GM19023 (cell line): ENCODE data around the gene ZC3H8.

Source experiments
- ATAC-seq: cut with Tn5 transposase; IDR thresholded peaks from one replicate; pipeline ENCODE4 v1.9.1; 2021; ENCODE audit warnings: mild to moderate bottlenecking, moderate library complexity; ENCODE audit not compliant: unreplicated experiment

ZC3H8 gene

DNA sequence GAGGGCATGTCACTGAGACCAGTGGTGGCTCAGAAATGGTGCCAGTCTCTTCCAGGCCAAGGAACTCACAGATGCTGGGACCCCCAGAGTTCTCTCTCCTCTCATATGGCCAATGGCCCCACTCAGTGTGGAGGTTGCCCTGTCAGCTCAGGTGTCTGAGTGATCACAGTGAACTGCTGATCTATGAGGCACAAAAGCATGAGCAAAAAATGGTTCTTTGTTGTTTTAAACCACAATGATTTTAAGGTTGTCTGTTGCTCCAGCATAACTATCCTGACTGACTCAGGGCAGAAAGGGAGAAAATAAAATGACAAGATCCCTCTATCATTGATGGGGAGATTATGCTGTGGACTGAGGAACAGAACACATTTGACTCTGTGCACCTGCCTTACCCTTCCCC, 58.9 kb downstream of the ZC3H8 start:
- no peak for ATAC-seq

DNA sequence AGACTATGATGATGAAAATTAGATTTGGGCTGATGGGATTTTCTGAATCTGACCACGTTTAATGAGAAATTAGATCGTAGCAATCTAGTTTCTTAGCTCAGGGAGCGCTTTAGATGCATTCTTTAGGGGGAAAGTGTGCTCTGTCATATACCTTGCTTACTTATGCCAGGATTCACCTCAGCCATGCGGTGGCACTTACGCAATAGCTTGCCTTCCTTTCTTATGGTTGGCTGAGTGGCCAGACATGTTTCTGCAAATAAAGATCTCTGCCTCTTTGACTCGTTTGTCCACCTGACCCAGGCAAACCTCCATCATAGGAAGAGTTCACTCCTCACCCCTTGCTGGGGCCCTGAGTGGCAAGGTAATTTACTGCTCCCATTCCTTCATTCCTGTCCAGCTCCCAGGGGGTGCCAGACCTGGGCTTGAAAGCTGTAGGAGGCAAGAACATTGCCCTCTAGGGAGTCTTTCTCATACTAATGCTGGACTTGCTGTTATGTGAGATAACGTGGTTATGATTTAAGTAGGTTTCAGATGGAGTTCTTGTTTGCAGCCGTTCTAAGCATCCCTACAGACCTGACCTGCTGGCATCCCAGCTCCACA, 59.6 kb downstream of the ZC3H8 start:
- no peak for ATAC-seq

DNA sequence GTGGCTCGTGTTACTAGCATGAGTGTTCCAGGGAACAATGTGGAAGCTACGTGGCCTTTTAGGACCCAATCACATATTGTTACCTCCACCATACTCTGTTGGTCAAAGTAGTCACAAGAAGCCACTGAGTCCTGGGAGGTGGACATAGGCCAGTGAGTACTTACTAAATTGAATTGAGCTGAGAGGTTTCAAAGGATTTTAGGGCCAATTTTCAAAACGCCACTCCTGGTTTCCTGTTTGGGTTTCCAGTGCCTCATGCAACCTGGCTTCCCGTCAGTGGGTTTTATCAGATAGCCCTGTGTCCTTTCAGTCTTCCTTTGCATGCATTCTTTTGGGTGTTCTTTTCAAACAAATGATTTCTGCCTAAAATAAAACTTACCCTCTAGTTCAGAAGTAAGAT, 60.4 kb downstream of the ZC3H8 start:
- ATAC-seq: no peak

DNA sequence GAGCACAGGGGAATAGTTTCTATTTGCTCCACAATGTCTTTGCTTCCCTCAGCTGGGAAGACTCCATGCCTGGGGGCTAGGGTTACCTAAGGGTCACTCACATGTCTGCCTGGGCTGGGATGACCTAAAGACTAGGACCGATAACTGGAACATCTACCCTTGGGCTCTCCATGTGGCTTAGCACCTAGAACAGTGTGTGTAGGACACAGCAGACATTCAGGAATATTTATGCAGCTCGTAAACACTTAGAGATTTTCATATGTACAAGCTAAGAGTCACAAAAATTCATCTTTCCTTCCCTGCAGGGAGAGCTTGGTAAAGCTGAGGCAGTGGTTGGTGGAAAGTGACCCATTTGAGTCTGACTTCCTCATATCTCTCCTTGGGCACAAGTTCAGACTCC, 60.8 kb downstream of the ZC3H8 start:
- no peak for ATAC-seq

DNA sequence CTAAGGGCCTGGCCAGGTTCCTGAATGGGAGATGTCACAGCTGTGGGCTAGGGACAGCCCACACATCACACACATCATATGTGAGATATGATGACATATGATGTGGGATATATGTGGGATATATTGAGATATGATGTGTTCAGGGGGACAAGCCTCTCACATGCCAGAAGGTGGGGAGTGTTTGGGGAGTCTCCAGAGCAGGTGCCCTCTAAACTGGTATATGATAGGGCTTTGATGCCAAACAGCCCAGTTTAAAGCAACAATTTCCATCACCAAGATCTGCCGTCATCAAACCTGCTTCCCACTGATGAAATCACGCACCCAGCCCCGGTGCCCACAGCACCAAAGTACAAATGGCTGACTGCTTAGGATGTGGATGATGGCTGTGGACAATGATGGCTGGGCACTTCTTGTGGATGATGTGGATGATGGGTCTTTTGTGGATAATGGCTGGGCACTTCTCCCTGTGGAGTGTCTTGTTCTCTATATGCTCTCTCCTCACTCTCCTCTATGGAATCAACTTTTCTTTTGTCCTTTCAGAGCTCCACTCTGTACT, 65.8 kb downstream of the ZC3H8 start:
- ATAC-seq: no peak

DNA sequence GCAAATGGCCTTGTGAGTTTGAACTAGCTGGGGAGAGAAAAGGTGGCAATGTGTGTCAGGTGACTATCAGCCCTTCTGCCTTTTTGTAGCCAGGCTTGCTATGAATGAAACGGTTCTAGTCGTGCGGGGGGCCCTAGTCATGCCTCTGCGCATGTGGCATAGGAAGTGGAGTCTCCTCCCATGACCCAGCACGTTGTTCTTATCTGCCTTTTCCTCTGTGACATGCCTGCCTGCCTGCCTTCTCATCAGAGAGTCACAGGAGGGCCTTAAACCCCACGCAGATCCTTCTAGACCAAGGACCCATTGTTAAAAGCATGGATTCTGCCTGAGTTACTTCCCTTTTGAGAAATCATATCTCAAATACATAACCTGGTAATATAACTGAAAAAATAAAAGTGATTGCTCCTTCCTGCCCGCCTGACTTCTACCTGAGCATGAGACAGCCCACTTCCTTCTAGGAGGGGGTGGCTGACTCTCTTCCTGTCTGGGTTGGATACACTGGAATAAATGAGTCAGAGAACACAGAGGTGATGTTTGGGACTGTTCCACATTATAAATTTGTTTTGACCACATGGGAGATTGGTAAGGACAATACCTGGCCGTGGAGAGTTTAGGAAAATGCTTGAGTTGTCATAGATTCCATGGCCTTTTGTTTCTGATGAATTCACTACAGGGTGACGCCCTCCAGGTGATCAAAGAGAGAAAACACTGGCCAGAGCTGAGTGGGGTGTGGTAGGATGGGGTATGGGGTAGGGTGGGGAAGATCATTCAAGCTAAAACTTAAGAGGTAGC, 66.8 kb downstream of the ZC3H8 start:
- no peak for ATAC-seq

DNA sequence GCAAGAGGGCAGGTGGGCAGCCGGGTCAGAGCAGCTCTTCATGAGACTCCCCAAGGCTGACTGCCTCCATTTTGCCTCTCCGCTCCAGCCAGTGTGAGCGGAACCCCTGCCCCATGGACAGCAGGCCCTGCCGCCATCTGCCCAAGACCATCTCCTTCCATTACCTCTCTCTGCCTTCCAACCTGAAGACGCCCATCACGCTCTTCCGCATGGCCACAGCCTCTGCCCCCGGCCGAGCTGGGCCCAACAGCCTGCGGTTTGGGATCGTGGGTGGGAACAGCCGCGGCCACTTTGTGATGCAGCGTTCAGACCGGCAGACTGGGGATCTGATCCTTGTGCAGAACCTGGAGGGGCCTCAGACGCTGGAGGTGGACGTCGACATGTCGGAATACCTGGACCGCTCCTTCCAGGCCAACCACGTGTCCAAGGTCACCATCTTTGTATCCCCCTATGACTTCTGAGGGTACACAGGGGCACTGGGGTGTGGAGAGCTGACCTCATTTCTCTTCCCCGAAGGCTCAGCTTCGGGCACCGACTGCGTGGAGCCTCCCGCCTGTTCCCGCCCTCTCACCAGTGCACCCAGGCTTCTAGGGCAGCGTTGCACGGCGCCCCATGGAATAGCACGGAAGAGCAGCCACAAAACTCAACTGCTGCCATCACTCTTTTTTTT, 67.7 kb downstream of the ZC3H8 start:
- no peak for ATAC-seq

DNA sequence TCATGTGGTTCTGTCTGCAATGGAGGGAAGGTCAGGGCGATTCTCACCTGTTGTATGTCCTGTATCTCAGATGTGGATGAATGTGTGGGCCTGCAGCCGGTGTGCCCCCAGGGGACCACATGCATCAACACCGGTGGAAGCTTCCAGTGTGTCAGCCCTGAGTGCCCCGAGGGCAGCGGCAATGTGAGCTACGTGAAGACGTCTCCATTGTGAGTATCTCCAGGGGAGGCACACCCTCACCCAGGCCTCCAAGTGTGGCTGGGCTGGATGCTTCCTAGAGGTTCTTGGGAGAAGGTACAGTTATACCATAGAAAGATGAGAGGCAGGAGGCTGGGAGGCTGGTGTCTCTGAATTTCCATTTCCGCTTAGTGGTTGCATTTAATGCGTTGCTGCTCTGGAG, 69.7 kb downstream of the ZC3H8 start:
- ATAC-seq: no peak

DNA sequence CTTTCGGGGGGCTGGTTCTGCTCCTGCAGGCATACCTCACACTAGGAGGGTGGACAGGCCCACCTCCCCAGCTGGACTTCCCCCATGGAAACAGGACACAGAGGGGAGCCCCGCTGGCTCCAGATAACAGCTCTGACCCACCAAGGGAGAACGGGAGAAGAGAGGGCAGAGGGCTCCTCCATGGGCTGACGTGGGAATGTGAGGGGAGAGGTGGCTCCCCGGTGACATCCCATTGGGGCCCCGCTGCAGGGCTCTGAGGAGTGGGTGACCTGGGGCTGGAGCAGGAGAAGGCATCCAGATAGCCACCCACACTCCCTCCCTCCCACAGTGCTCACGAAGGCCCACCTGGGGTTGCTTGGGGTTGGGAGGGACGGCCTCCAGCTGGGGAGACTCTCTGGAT, 70.7 kb downstream of the ZC3H8 start:
- ATAC-seq: no peak

DNA sequence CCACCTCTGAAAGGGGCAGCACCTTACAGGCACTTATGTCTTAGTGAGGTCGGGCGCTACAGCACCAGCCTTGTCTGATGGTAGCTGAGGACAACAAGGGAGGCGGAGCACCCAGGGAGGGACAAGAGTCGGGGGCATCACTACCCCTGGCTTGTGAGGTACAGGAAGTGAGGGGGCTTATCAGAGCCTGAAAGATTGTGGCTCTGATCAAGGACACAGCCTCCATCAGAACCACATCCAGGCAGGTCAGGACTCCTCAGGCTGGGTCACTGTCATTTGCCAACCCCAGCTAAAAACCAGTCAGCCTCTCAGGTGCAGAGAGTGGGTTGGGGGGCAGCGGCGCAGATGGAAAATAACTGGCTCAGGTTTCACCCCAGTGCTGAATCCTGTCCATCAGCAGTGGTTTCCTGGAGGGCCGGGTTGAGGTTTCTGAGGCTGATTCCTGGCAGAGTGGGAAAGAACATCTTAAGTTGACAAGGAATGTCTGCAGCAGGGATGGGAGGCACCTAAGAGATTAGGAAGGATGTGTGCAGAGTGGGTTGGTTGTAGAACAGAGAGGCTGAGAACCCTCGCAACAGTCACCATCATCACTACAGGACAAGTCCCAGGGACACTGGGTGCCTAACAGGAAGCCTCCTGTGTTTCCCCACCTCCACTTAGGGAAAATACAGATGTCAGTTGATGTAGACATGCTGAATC, 71.4 kb downstream of the ZC3H8 start:
- no peak for ATAC-seq

DNA sequence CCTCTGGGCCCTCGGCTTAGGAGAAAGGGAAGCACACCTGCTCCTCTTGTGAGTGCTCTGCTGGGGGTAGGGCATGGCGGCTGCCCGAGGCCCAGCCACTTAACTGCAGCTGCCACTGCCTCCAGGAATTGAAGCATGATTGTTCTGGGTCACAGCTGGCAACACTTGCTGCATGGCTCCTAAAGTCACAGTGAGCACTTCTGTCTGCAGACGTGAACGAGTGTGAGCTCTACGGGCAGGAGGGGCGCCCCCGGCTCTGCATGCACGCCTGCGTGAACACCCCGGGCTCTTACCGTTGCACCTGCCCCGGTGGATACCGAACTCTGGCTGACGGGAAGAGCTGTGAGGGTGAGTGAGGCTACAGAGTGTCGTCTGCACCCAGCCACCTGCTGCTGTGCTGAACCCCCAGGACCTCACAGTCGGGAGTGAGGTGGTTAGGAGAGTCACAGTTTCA, 72.2 kb downstream of the ZC3H8 start:
- no peak for ATAC-seq

DNA sequence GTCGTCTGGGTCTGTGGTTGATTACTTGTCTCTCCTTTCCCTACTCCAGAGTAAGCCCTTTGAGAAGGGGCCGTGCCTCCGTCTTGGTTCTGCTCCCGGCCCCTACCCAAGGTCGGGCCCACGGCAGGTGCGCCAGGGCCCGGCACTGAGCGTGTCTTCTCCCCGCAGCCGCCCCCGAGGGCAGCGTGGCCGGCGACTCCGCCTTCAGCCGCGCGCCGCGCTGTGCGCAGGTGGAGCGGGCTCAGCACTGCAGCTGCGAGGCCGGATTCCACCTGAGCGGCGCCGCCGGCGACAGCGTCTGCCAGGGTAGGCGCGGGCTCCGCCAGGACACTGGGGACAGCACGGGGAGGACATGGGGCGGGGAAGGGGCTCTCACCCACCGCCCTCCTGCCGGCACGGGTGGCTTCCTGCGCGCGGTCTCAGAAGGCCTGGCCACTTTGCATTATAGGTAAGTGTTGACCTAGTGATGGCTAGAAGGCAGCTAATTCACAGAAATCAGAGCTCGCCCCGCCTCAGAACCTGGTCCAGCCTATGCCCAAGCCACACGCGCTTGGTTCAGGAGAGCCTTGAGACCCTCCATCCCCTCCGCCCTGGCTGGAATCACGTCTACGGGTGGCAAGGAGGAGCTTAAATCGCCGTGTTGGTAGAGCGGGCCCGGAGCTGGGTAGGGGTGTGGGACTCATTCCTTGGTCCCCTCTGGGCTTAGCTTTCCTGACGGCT, 73.1 kb downstream of the ZC3H8 start:
- no peak for ATAC-seq

DNA sequence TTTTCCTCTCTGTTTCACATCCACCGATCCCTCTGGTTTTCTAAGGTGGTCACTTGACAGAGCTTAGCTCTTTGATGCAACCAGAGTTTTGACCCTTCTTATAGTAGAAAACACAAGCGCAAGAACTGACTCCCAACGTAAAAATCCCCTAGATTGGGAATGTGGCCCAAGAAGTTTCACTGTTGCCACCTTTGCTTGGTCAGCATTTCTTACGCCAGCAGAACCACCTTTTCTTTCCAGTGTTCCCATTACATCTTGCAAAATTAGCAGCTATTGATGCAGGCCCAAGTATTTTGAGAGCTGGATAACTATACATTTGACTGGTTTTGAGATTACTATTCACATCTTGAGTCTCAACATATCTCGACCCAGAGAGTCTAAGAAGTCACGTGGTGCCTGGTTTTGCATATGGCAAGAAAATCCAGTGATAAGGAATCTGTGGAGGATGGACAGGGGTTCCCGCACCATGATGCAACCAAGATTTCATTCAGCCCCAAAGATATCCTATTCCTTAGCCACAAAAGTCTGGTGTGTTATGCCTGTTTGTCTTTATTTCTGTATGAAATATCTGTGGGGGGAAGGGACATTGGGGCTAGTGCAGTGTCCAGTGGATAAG, 78.8 kb downstream of the ZC3H8 start:
- no peak for ATAC-seq

DNA sequence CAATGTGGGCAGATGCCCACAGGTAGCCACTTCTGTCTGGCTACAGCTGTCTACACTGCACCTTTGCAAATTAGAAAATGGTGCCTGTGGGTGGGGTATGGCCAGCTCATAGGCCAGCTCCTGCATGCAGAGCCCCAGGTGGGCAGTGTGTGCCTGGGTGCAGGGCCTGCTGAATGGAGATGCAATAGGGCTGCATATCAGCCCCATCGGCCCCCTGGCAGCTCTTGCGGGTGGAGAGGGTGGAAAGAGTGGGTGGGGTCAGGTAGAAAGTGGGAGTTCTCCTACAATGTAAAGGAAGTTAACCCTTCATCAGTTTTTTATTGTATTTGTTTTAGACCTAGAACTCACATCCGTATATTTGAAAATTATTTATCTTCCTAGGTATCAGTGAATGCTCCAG, 79.5 kb downstream of the ZC3H8 start:
- no peak for ATAC-seq

DNA sequence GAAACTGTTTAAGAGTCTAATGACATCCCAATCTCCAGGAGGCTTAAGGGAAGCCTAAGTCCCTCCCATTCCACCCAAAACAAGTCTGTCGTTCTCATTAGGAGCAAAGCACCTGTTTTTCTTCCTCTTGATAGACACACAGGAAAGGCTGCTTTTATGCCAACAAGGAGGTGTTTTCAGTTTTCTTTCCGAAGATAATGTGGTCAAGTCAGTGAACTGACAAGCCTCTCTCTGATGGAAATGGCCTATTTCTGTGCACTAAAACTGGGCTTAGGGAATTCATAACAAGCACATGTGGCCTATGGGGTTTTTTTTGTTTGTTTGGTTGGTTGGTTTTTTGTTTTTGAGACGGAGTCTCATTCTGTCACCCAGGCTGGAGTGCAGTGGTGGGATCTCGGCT, 80.5 kb downstream of the ZC3H8 start:
- no peak for ATAC-seq

DNA sequence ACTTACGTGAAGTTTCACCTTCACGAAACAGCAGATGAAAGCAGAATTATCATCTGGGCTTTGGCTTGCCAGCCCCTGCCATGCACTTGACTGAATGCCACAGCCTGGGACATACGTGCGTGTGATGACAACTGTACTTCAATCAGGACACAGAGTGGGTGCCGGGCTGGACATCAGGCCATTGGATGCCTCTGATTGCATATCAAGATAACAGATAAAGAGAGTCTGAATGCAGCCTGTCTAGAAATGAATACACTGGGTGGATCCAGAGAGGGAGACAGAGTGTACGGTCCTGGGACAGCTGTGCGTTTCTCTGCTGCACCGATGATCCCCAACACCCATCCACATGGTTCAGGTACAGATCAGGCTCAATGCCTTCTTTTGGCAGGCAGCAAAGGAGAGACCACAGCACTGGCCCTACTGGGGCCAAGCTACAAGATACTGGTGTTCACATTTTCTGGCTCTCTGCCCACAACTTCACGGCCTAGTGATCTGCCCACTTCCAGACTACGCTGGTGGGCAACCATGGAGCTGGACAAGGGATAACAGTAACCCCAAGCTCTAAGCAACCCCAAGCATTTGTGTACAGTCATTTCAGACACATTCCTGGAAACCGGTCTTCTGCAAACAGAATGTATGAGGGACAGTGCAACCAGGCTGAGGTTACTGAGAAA, 81.1 kb downstream of the ZC3H8 start:
- no peak for ATAC-seq

DNA sequence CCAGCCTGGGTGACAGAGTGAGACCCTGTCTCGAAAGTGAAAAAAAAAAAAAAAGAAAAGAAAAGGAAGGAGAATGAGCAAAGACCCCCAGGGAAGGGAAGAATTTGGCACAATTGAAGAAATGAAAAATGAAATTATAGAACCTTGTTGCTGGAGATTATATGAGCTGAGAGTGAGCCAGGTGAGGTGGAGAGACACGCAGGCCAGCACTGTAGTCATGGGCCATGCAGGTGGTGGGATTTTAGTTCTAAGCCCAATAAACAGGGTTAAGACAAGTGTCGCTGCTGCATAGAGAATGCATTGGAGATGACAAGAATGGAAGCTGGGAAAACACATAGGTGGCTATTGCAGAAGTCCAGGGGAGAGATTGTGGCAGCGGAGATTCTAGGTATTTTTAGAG, 84.3 kb downstream of the ZC3H8 start:
- ATAC-seq: no peak

DNA sequence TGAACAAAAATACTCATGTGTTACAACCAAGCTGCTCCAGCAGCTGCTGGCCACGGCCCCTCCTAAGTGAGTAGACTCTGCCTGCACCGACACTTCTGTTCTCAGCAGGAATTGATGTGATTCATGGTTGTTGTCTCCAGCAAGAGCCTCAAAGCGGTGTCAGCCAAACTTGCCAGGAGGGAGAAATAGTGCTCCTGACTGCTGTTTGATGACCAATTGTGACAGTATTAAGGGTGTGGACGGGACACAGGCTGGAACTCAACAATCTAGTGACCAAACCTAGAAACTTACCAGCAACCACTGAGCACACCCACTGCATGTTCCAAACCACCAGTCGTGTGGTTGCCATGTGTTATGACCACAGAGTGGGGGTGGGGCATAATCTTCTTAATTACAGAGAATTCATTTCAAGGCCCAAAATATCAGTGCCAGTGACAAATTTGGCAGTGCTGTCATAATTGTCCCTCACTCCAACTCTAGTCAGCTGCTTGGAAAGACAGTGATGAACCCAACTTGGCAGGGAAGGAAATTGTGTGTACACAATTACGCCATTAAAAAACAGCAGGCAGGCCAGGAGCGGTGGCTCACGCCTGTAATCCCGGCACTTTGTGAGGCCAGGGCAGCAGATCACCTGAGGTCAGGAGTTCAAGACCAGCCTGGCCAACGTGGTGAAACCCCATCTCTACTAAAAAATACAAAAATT, 86.3 kb downstream of the ZC3H8 start:
- no peak for ATAC-seq
